Brain microvascular endothelial cell (primary cell): ENCODE measurements around the gene RENBP.

Source experiments
- DNase-seq: peaks from one replicate; pipeline ENCODE4 v3.0.0-alpha.2; 2020
- H3K27ac ChIP-seq: fragments of 250-450 bp; sonication (Bioruptor Pico); 2 replicates; pipeline ENCODE4 v1.5.1; 2020; ENCODE audit warnings: mild to moderate bottlenecking, moderate library complexity
- H3K27me3 ChIP-seq: fragments of 250-450 bp; sonication (Bioruptor Pico); replicated peaks from 2 replicates; pipeline ENCODE4 v1.5.1; 2020; ENCODE audit warnings: mild to moderate bottlenecking
- H3K36me3 ChIP-seq: fragments of 250-450 bp; sonication (Bioruptor Pico); replicated peaks from 2 replicates; pipeline ENCODE4 v1.5.1; 2020; ENCODE audit warnings: mild to moderate bottlenecking
- H3K4me3 ChIP-seq: 2 replicates; pipeline ENCODE4 v1.5.1; 2011; ENCODE audit warnings: low read depth, mild to moderate bottlenecking, control low read depth, low read length, moderate library complexity
- CTCF ChIP-seq: IDR thresholded peaks from 2 replicates; pipeline ENCODE4 v1.5.1; 2011; ENCODE audit warnings: low read depth, mild to moderate bottlenecking, moderate library complexity, low read length, control low read depth, inconsistent platforms; ENCODE audit errors: missing control alignments
- in situ Hi-C: cut with HindIII; loops from 2 replicates; pipeline ENCODE4 v1.10.0; 2017; ENCODE audit warnings: low sequenced_read_pairs, low pct_ligation_motif_present

Gene RENBP

GRCh38 chrX:153937056-153937455 is 7.4 kb downstream of the RENBP start:
- Histone ChIP-seq H3K27me3 (no peaks in the 10 kb centered on the region), H3K36me3 (peaks cover 3% of the 10 kb centered on the region), H3K27ac (no peak overlapping the region), H3K4me3 (no peak overlapping the region)
- no peak for DNase-seq
- in situ Hi-C loops: no loop called here
- TF ChIP-seq CTCF: no peak

GRCh38 chrX:153935326-153935851 is 9.1 kb downstream of the RENBP start:
- peak overlapping the region; percentile 40 for H3K4me3 ChIP-seq
- no peak for TF ChIP-seq CTCF
- H3K36me3 ChIP-seq: peaks cover 10% of the 10 kb centered on the region
- H3K27ac ChIP-seq: no peak overlapping the region
- DNase-seq: no peak
- in situ Hi-C loops: no loop called here
- H3K27me3 ChIP-seq: no peaks in the 10 kb centered on the region

- Histone ChIP-seq H3K4me3 (peak within 1 kb of the TSS; percentile 73), H3K27me3 (no peaks in the 10 kb centered on the region), H3K27ac (peak within 1 kb of the TSS; percentile 47), H3K36me3 (peaks cover 10% of the 10 kb centered on the region)
- TF ChIP-seq CTCF: no peak
- in situ Hi-C loops: no loop called here
- no peak for DNase-seq
These were observed 9.6 kb downstream of the RENBP start, which contains the start of gene NAA10 for GRCh38 chrX:153934762-153935325. NAA10 (minus strand) TSS chrX:153935037; CDS start chrX:153934904, 133 bp downstream.

GRCh38 chrX:153934148-153934761 is 10.2 kb downstream of the RENBP start:
- peak overlapping the region; percentile 47 for H3K27ac ChIP-seq
- H3K36me3 ChIP-seq: peaks cover 10% of the 10 kb centered on the region
- peak overlapping the region; percentile 73 for H3K4me3 ChIP-seq
- in situ Hi-C loops: no loop called here
- no peak for DNase-seq
- H3K27me3 ChIP-seq: no peaks in the 10 kb centered on the region
- no peak for TF ChIP-seq CTCF

- H3K27me3 ChIP-seq: no peaks in the 10 kb centered on the region
- H3K27ac ChIP-seq: no peak overlapping the region
- TF ChIP-seq CTCF: no peak
- peak overlapping the region; percentile 73 for H3K4me3 ChIP-seq
- H3K36me3 ChIP-seq: peaks cover 10% of the 10 kb centered on the region
- DNase-seq: peak; percentile 38
- in situ Hi-C loops: no loop called here
These were observed 10.7 kb downstream of the RENBP start for GRCh38 chrX:153933748-153934147.
